H1 (cell line): ENCODE results near the gene FIG4. TPM values are rescaled to one million over a fixed set of nuclear protein-coding genes. Genes with fewer than 3 reads are reported as not detected.

Experiments used
- CTCF ChIA-PET: fragments of 300-600 bp; sonication (Branson Sonifier 250); formaldehyde crosslinking; loops from one replicate; lab custom pipeline; 2021; ENCODE audit not compliant: partially characterized antibody; lab: Charles Lee
- POLR2A ChIA-PET: fragments of 300-600 bp; sonication (Branson Sonifier 250); formaldehyde crosslinking; loops from one replicate; lab custom pipeline; 2021; ENCODE audit warnings: inconsistent platforms; ENCODE audit not compliant: partially characterized antibody; lab: Charles Lee
- DNase-seq, 2 experiments: peaks; one replicate each; pipeline versions ENCODE4 v3.0.0 to v3.0.0-alpha.2; 2010 to 2022; ENCODE audit warnings: low spot score in 2 of 2, low read depth in 1 of 2, mixed read lengths in 1 of 2
- FAIRE-seq: peaks from 2 replicates; lab custom pipeline; 2011; peaks lifted over from hg19 to GRCh38; lab: Jason Lieb, UNC
- H2AFZ ChIP-seq: 2 replicates; pipeline ENCODE4 v1.8.1; 2012; ENCODE audit warnings: low read length, inconsistent platforms
- H2AK5ac ChIP-seq: 2 replicates; pipeline ENCODE4 v1.6.1; 2013; ENCODE audit warnings: low read depth, low read length
- H2BK120ac ChIP-seq: replicated peaks from 2 replicates; pipeline ENCODE3; 2013; ENCODE audit warnings: low read depth, low read length, inconsistent platforms
- H2BK12ac ChIP-seq: 2 replicates; pipeline ENCODE4 v1.6.1; 2013; ENCODE audit warnings: low read depth, low read length
- H2BK15ac ChIP-seq: 2 replicates; pipeline ENCODE4 v1.6.1; 2013; ENCODE audit warnings: low read length
- H2BK20ac ChIP-seq: 2 replicates; pipeline ENCODE4 v1.6.1; 2013; ENCODE audit warnings: low read length
- H2BK5ac ChIP-seq: 2 replicates; pipeline ENCODE4 v1.6.1; 2013; ENCODE audit warnings: low read depth, low read length
- H3K14ac ChIP-seq: 2 replicates; pipeline ENCODE4 v1.6.1; 2013; ENCODE audit warnings: inconsistent platforms; ENCODE audit not compliant: insufficient read length
- H3K18ac ChIP-seq: 2 replicates; pipeline ENCODE4 v1.6.1; 2013; ENCODE audit warnings: low read length; ENCODE audit errors: extremely low read depth
- H3K23ac ChIP-seq: 2 replicates; pipeline ENCODE4 v1.6.1; 2013; ENCODE audit warnings: inconsistent platforms; ENCODE audit not compliant: insufficient read length
- H3K23me2 ChIP-seq: 2 replicates; pipeline ENCODE4 v1.6.1; 2013; ENCODE audit warnings: low read depth, low read length
- H3K27ac ChIP-seq: 2 replicates; pipeline ENCODE4 v1.6.1; 2011; ENCODE audit warnings: low read depth, low read length, inconsistent platforms
- H3K27me3 ChIP-seq, 4 experiments: replicated peaks in 1 of 4; 1 replicate in 1 of 4; 2 replicates in 3 of 4; pipeline versions ENCODE4 v1.6.1 to v1.8.1; 2011 to 2013; ENCODE audit warnings: low read length in 3 of 4, mild to moderate bottlenecking in 3 of 4, inconsistent platforms in 2 of 4, mixed read lengths in 2 of 4, moderate library complexity in 1 of 4; ENCODE audit not compliant: control insufficient read depth in 3 of 4, insufficient read depth in 3 of 4; ENCODE audit errors: extremely low read depth in 1 of 4
- H3K36me3 ChIP-seq, 4 experiments: 2 replicates each; pipeline versions ENCODE4 v1.6.1 to v1.8.1; 2011 to 2013; ENCODE audit warnings: mild to moderate bottlenecking in 4 of 4, low read length in 3 of 4, moderate library complexity in 2 of 4, control low read depth in 1 of 4, inconsistent platforms in 1 of 4; ENCODE audit not compliant: insufficient read depth in 4 of 4, control insufficient read depth in 2 of 4
- H3K4ac ChIP-seq: replicated peaks from 2 replicates; pipeline ENCODE3; 2013; ENCODE audit warnings: low read length, low read depth, mixed read lengths, inconsistent platforms; ENCODE audit not compliant: insufficient read length
- H3K4me1 ChIP-seq, 4 experiments: replicated peaks in 1 of 4; 1 replicate in 1 of 4; 2 replicates in 3 of 4; pipeline versions ENCODE4 v1.6.1 to v1.8.1; 2011 to 2013; ENCODE audit warnings: low read length in 3 of 4, inconsistent platforms in 2 of 4, mixed read lengths in 1 of 4; ENCODE audit not compliant: insufficient read depth in 4 of 4, control insufficient read depth in 3 of 4
- H3K4me2 ChIP-seq, 2 experiments: 2 replicates each; pipeline versions ENCODE4 v1.6.1 to v1.8.1; 2011 to 2013; ENCODE audit warnings: low read depth in 2 of 2, low read length in 2 of 2, control low read depth in 1 of 2, inconsistent platforms in 1 of 2, mild to moderate bottlenecking in 1 of 2; ENCODE audit not compliant: insufficient read depth in 1 of 2
- H3K4me3 ChIP-seq, 4 experiments: fragments of 200-600, 300-600 bp in 1 of 4; sonication (generic), shearing (Covaris generic), sonication (Bioruptor Twin) in 1 of 4; 2 replicates each; pipeline versions ENCODE4 v1.5.1 to v1.8.1; 2011 to 2016; ENCODE audit warnings: low read length in 4 of 4, low read depth in 3 of 4, control low read depth in 2 of 4, inconsistent platforms in 2 of 4, mild to moderate bottlenecking in 2 of 4, mixed read lengths in 1 of 4, moderate library complexity in 1 of 4; ENCODE audit not compliant: insufficient read depth in 2 of 4; ENCODE audit errors: extremely low read depth in 1 of 4
- H3K56ac ChIP-seq: replicated peaks from 2 replicates; pipeline ENCODE3; 2013; ENCODE audit warnings: low read depth, mild to moderate bottlenecking, mixed read lengths, low read length, inconsistent platforms; ENCODE audit not compliant: insufficient read length
- H3K79me1 ChIP-seq: 2 replicates; pipeline ENCODE4 v1.6.1; 2013; ENCODE audit warnings: low read depth, low read length, control low read depth
- H3K79me2 ChIP-seq, 2 experiments: 2 replicates each; pipeline versions ENCODE4 v1.6.1 to v1.8.1; 2012 to 2013; ENCODE audit warnings: low read length in 2 of 2, mild to moderate bottlenecking in 2 of 2, inconsistent platforms in 1 of 2; ENCODE audit not compliant: insufficient read depth in 2 of 2, control insufficient read depth in 1 of 2
- H3K9ac ChIP-seq, 4 experiments: replicated peaks in 1 of 4; 1 replicate in 1 of 4; 2 replicates in 3 of 4; pipeline versions ENCODE4 v1.6.1 to v1.8.1; 2011 to 2013; ENCODE audit warnings: low read depth in 3 of 4, low read length in 3 of 4, control low read depth in 2 of 4, mild to moderate bottlenecking in 2 of 4, moderate library complexity in 2 of 4, inconsistent platforms in 1 of 4; ENCODE audit errors: extremely low read depth in 1 of 4
- H3K9me3 ChIP-seq, 2 experiments: 2 replicates each; pipeline versions ENCODE4 v1.6.1 to v1.8.1; 2012 to 2013; ENCODE audit warnings: mild to moderate bottlenecking in 2 of 2, moderate library complexity in 2 of 2, control low read depth in 1 of 2, inconsistent platforms in 1 of 2, low read depth in 1 of 2, low read length in 1 of 2, mixed read lengths in 1 of 2; ENCODE audit not compliant: insufficient read depth in 2 of 2
- H4K20me1 ChIP-seq, 2 experiments: replicated peaks in 1 of 2; 2 replicates each; pipeline versions ENCODE3 to v1.8.1; 2011 to 2013; ENCODE audit warnings: inconsistent platforms in 2 of 2, low read length in 2 of 2, mild to moderate bottlenecking in 1 of 2; ENCODE audit not compliant: insufficient read depth in 2 of 2, control insufficient read depth in 1 of 2
- H4K5ac ChIP-seq: 2 replicates; pipeline ENCODE4 v1.6.1; 2013; ENCODE audit warnings: low read length, low read depth, mixed read lengths, inconsistent platforms; ENCODE audit not compliant: insufficient read length
- H4K8ac ChIP-seq: 2 replicates; pipeline ENCODE4 v1.8.0; 2013; ENCODE audit warnings: mild to moderate bottlenecking, moderate library complexity, low read length, inconsistent platforms; ENCODE audit not compliant: insufficient read depth; ENCODE audit errors: extremely low read depth
- H4K91ac ChIP-seq: replicated peaks from 2 replicates; pipeline ENCODE3; 2013; ENCODE audit warnings: low read length, mixed read lengths, inconsistent platforms; ENCODE audit not compliant: insufficient read length
- CBX8 ChIP-seq: fragments of 300-800, 300-1000 bp; sonication (generic); IDR thresholded peaks from 2 replicates; pipeline ENCODE4 v1.7.1; 2016; ENCODE audit warnings: low read depth, low read length, borderline replicate concordance
- CTBP2 ChIP-seq: IDR thresholded peaks from 2 replicates; pipeline ENCODE4 v1.7.0; 2011; ENCODE audit warnings: borderline replicate concordance, mild to moderate bottlenecking, moderate library complexity, mixed read lengths, low read length; ENCODE audit not compliant: insufficient read depth, insufficient read length
- EZH2 ChIP-seq: fragments of 200-600 bp; sonication (generic); IDR thresholded peaks from 2 replicates; pipeline ENCODE4 v1.7.1; 2012; ENCODE audit warnings: low read depth, mild to moderate bottlenecking, moderate library complexity, low read length, inconsistent platforms; ENCODE audit not compliant: severe bottlenecking
- HDAC2 ChIP-seq, 2 experiments: fragments of 300-600 bp in 1 of 2; sonication (generic) in 1 of 2; IDR thresholded peaks; 2 replicates each; pipeline ENCODE4 v1.6.1; 2011 to 2012; ENCODE audit warnings: low read depth in 2 of 2, low read length in 2 of 2, mild to moderate bottlenecking in 2 of 2, moderate library complexity in 2 of 2, borderline replicate concordance in 1 of 2, inconsistent platforms in 1 of 2
- PHF8 ChIP-seq: fragments of 200-600 bp; sonication (generic); conservative IDR thresholded peaks from 2 replicates; pipeline ENCODE4 v1.7.1; 2012; ENCODE audit warnings: low read depth, mild to moderate bottlenecking, inconsistent platforms, low read length, moderate library complexity
- RFX5 ChIP-seq: IDR thresholded peaks from 2 replicates; pipeline ENCODE4 v1.6.1; 2011; ENCODE audit warnings: low read depth, low read length, improper control_type of control experiment, borderline replicate concordance
- SIRT6 ChIP-seq: IDR thresholded peaks from one replicate; pipeline ENCODE4 v1.7.1; 2012; ENCODE audit warnings: low read length, inconsistent platforms
- SIX5 ChIP-seq: IDR thresholded peaks from 2 replicates; pipeline ENCODE4 v1.6.1; 2011; ENCODE audit warnings: mild to moderate bottlenecking, low read depth, low read length
- TBP ChIP-seq: IDR thresholded peaks from 2 replicates; pipeline ENCODE4 v1.6.1; 2011; ENCODE audit warnings: low read depth, low read length, improper control_type of control experiment
- YY1 ChIP-seq: IDR thresholded peaks from 2 replicates; pipeline ENCODE4 v1.6.1; 2011; ENCODE audit warnings: low read depth, mild to moderate bottlenecking, low read length
- WGBS, 2 experiments: shearing (Covaris generic) in 1 of 2; methylation state at CpG; one replicate each; pipeline versions ENCODE4 v1.1.6 to v1.1.7; 2013 to 2015; ENCODE audit warnings: low lambda C conversion rate in 2 of 2, mixed read lengths in 2 of 2, inconsistent platforms in 1 of 2, low coverage in 1 of 2, missing lambda C conversion rate in 1 of 2; ENCODE audit not compliant: insufficient replicate concordance in 2 of 2, insufficient coverage in 1 of 2, insufficient read length in 1 of 2; ENCODE audit errors: extremely low coverage in 1 of 2, missing lambda C conversion rate in 1 of 2; 5-methylcytosine and 5-hydroxymethylcytosine counted together
- polyA plus RNA-seq, 7 experiments: library from polyadenylated mRNA; depleted of rRNA in 3 of 7; stranded (reverse) in 5 of 7; unstranded in 2 of 7; fragments of >200 nt in 5 of 7; fragments of 200-250 nt in 2 of 7; gene quantifications; 1 replicate in 5 of 7; 2 replicates in 1 of 7; 4 replicates in 1 of 7; pipeline versions ENCODE4 v1.2.1 to v1.2.3, GENCODE V29; 2011 to 2013; ENCODE audit warnings: missing spikeins in 2 of 7, mixed read lengths in 2 of 7
- total RNA-seq: library from RNA; stranded (reverse); fragmentation: NEBNext Ultra II Directional; extraction: Animal tissue kit (Norgen Biotek cat#: 25700); gene quantifications from 2 replicates; pipeline ENCODE4 v1.2.1, GENCODE V29; 2021
- TF ChIP-seq, protein P1 (sequence below): IDR thresholded peaks from 2 replicates; pipeline ENCODE4 v1.6.1; 2011; ENCODE audit warnings: low read depth, mild to moderate bottlenecking, low read length; ENCODE audit not compliant: insufficient read depth
- TF ChIP-seq, protein P2 (sequence below): IDR thresholded peaks from 2 replicates; pipeline ENCODE4 v1.6.1; 2012; ENCODE audit warnings: inconsistent platforms

Gene FIG4
- total and polyA plus RNA-seq, 2 of the 8 experiments (the other 6 are each of a cell fraction or from before 2014, with no cell fraction given): 11.8 to 21.9 TPM

- H2AFZ ChIP-seq: no peak overlapping the region
- H4K20me1 ChIP-seq: peaks cover 0 to 2% of the 10 kb centered on the region in 2 experiments
- H3K23ac ChIP-seq: no peak overlapping the region
- H3K79me1 ChIP-seq: no peaks in the 10 kb centered on the region; the same call in 1 of the 2 replicates
- H4K91ac ChIP-seq: no peak overlapping the region
- no peaks in the 10 kb centered on the region for H3K23me2 ChIP-seq
- H3K56ac ChIP-seq: no peak overlapping the region
- no peak overlapping the region for H3K4me2 ChIP-seq
- 79% methylated on average over 1 of the region's 1 CpG; no CpG with 5 or more reads in 1 of the 2 experiments for WGBS, 2 experiments
- H3K4me1 ChIP-seq: no peaks in the 10 kb centered on the region
- CTCF ChIA-PET: interaction anchor here (0.7 to 2.6 kb wide), 6 partner anchors 9 to 325 kb away, joined by 3 to 9 read pairs (median 4); no protein-coding TSS in a partner anchor
- no peaks in the 10 kb centered on the region; a peak in 1 of 8 replicates for H3K36me3 ChIP-seq
- H4K8ac ChIP-seq: no peak overlapping the region
- H3K14ac ChIP-seq: no peak overlapping the region
- H3K4ac ChIP-seq: no peak overlapping the region
- H3K9me3 ChIP-seq: no peaks in the 10 kb centered on the region
- H4K5ac ChIP-seq: no peak overlapping the region
- no peak for FAIRE-seq
- H3K27ac ChIP-seq: no peak overlapping the region
- H3K79me2 ChIP-seq: peaks cover 0 to 23% of the 10 kb centered on the region in 2 experiments; a peak in 2 of 4 replicates
- H2BK15ac ChIP-seq: no peak overlapping the region
- no peaks in the 10 kb centered on the region for H3K27me3 ChIP-seq
- DNase-seq: no peak
- no peak overlapping the region for H2AK5ac ChIP-seq
- H2BK12ac ChIP-seq: no peak overlapping the region
- H3K9ac ChIP-seq: no peak overlapping the region
- no peak overlapping the region for H3K18ac ChIP-seq
- H3K4me3 ChIP-seq: no peak overlapping the region
- H2BK120ac ChIP-seq: no peak overlapping the region
- H2BK5ac ChIP-seq: no peak overlapping the region
- POLR2A ChIA-PET: no interaction called here
- no peak overlapping the region for H2BK20ac ChIP-seq
- no peak for TF ChIP-seq RFX5
- no peak for TF ChIP-seq HDAC2 (IDR thresholded peaks at IDR 0.05; ENCODE audit: borderline replicate concordance in 1 of 2, low read depth in 2 of 2, low read length in 2 of 2)
- no peak for TF ChIP-seq YY1
- no peak for TF ChIP-seq CBX8
- no peak for TF ChIP-seq CTBP2
- TF ChIP-seq, protein P1, sequence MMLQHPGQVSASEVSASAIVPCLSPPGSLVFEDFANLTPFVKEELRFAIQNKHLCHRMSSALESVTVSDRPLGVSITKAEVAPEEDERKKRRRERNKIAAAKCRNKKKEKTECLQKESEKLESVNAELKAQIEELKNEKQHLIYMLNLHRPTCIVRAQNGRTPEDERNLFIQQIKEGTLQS: no peak
- TF ChIP-seq EZH2: no peak
- TF ChIP-seq SIX5: no peak
- TF ChIP-seq TBP: no peak
- TF ChIP-seq SIRT6: no peak
- TF ChIP-seq, protein P2, sequence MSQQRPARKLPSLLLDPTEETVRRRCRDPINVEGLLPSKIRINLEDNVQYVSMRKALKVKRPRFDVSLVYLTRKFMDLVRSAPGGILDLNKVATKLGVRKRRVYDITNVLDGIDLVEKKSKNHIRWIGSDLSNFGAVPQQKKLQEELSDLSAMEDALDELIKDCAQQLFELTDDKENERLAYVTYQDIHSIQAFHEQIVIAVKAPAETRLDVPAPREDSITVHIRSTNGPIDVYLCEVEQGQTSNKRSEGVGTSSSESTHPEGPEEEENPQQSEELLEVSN: no peak
- no peak for TF ChIP-seq PHF8
Measured at GRCh38 chr6:109714611-109715010, 23.5 kb downstream of the FIG4 start.
